WTC11 (cell line): Measurements from ENCODE around the gene GIMAP2. TPM values are rescaled to one million over a fixed set of nuclear protein-coding genes. Genes with fewer than 3 reads are reported as not detected.

Experiments used
- ATAC-seq: fragments of 200-7000 bp; cut with Tn5 transposase; 2 replicates; pipeline ENCODE4 v1.10.0; 2021; ENCODE audit warnings: mild to moderate bottlenecking, moderate library complexity
- CTCF ChIA-PET: fragments of 300-600 bp; sonication (Branson Sonifier 250); formaldehyde crosslinking; loops from one replicate; lab custom pipeline; 2021; ENCODE audit warnings: antibody characterized with exemption; lab: Charles Lee
- POLR2A ChIA-PET: fragments of 350-600 bp; sonication (Branson Sonifier 250); formaldehyde crosslinking; loops from one replicate; lab custom pipeline; 2021; ENCODE audit warnings: antibody characterized with exemption; lab: Charles Lee
- DNase-seq: peaks from one replicate; pipeline ENCODE4 v3.0.0; 2021; ENCODE audit warnings: low spot score
- H3K27ac Mint-ChIP-seq: 2 replicates; pipeline ENCODE4 v1.8.0; 2021; ENCODE audit warnings: mixed read lengths
- H3K27me3 Mint-ChIP-seq: 2 replicates; pipeline ENCODE4 v1.8.0; 2021; ENCODE audit warnings: low read depth, mild to moderate bottlenecking, moderate library complexity, mixed read lengths
- H3K36me3 Mint-ChIP-seq: 2 replicates; pipeline ENCODE4 v1.8.0; 2021; ENCODE audit warnings: mixed read lengths
- H3K4me1 Mint-ChIP-seq: 2 replicates; pipeline ENCODE4 v1.8.0; 2022; ENCODE audit warnings: mixed read lengths
- H3K4me3 Mint-ChIP-seq: 2 replicates; pipeline ENCODE4 v1.8.0; 2021; ENCODE audit warnings: mild to moderate bottlenecking, moderate library complexity, mixed read lengths
- H3K9me3 Mint-ChIP-seq: 2 replicates; pipeline ENCODE4 v1.8.0; 2021; ENCODE audit warnings: mixed read lengths
- ATF1 ChIP-seq: sonication (generic); formaldehyde crosslinking; IDR thresholded peaks from 2 replicates; pipeline ENCODE4 v1.8.1; 2023; ENCODE audit warnings: mild to moderate bottlenecking, moderate library complexity, missing genetic modification reagents
- CREB1 ChIP-seq: sonication (generic); formaldehyde crosslinking; IDR thresholded peaks from 2 replicates; pipeline ENCODE4 v1.8.0; 2023; ENCODE audit warnings: mild to moderate bottlenecking, missing genetic modification reagents
- FOXJ3 ChIP-seq: sonication (generic); formaldehyde crosslinking; IDR thresholded peaks from 2 replicates; pipeline ENCODE4 v1.9.0; 2021; ENCODE audit warnings: missing genetic modification reagents, mild to moderate bottlenecking, borderline replicate concordance
- JUN ChIP-seq: sonication (generic); formaldehyde crosslinking; IDR thresholded peaks from 2 replicates; pipeline ENCODE4 v1.8.0; 2023; ENCODE audit warnings: mild to moderate bottlenecking, missing genetic modification reagents
- MXD4 ChIP-seq: fragments of 250-450 bp; sonication (Bioruptor Pico); IDR thresholded peaks from 2 replicates; pipeline ENCODE4 v1.8.0; 2021; ENCODE audit warnings: mild to moderate bottlenecking, moderate library complexity, borderline replicate concordance
- NFYB ChIP-seq: sonication (generic); formaldehyde crosslinking; conservative IDR thresholded peaks from 2 replicates; pipeline ENCODE4 v1.8.0; 2022; ENCODE audit warnings: low read depth, missing genetic modification reagents
- NR3C1 ChIP-seq: sonication (generic); formaldehyde crosslinking; conservative IDR thresholded peaks from 2 replicates; pipeline ENCODE4 v1.8.1; 2023; ENCODE audit warnings: low read depth, mild to moderate bottlenecking, missing genetic modification reagents
- SMAD4 ChIP-seq: sonication (generic); formaldehyde crosslinking; IDR thresholded peaks from 2 replicates; pipeline ENCODE4 v1.8.0; 2022; ENCODE audit warnings: mild to moderate bottlenecking, missing genetic modification reagents
- SP1 ChIP-seq: sonication (generic); formaldehyde crosslinking; conservative IDR thresholded peaks from 2 replicates; pipeline ENCODE4 v1.8.1; 2022; ENCODE audit warnings: missing genetic modification reagents
- TEAD4 ChIP-seq: sonication (generic); formaldehyde crosslinking; IDR thresholded peaks from 2 replicates; pipeline ENCODE4 v1.8.0; 2022; ENCODE audit warnings: mild to moderate bottlenecking, missing genetic modification reagents
- ZBTB21 ChIP-seq: sonication (generic); formaldehyde crosslinking; IDR thresholded peaks from 2 replicates; pipeline ENCODE4 v1.8.1; 2023; ENCODE audit warnings: mild to moderate bottlenecking, missing genetic modification reagents, borderline replicate concordance
- ZNF138 ChIP-seq: sonication (generic); formaldehyde crosslinking; conservative IDR thresholded peaks from 2 replicates; pipeline ENCODE4 v1.8.1; 2022; ENCODE audit warnings: mild to moderate bottlenecking, moderate library complexity, missing genetic modification reagents
- ZNF263 ChIP-seq: sonication (generic); formaldehyde crosslinking; IDR thresholded peaks from 2 replicates; pipeline ENCODE4 v1.8.1; 2022; ENCODE audit warnings: low read depth, mild to moderate bottlenecking, moderate library complexity, missing genetic modification reagents
- ZNF396 ChIP-seq: fragments of 250-450 bp; sonication (Bioruptor Pico); IDR thresholded peaks from 2 replicates; pipeline ENCODE4 v1.8.0; 2021; ENCODE audit warnings: mild to moderate bottlenecking, moderate library complexity, borderline replicate concordance
- total RNA-seq: library from RNA; stranded (reverse); gene quantifications from 3 replicates; pipeline ENCODE4 v1.2.3, GENCODE V29; 2021
- TF ChIP-seq, protein P1 (sequence below): sonication (generic); formaldehyde crosslinking; IDR thresholded peaks from 2 replicates; pipeline ENCODE4 v1.8.1; 2023; ENCODE audit warnings: mild to moderate bottlenecking, missing genetic modification reagents, moderate library complexity
- TF ChIP-seq, protein P2 (sequence below): sonication (generic); formaldehyde crosslinking; IDR thresholded peaks from 2 replicates; pipeline ENCODE4 v1.8.0; 2022; ENCODE audit warnings: mild to moderate bottlenecking, missing genetic modification reagents
- TF ChIP-seq, protein P3 (sequence below): sonication (generic); formaldehyde crosslinking; IDR thresholded peaks from 2 replicates; pipeline ENCODE4 v1.8.0; 2022; ENCODE audit warnings: mild to moderate bottlenecking, missing genetic modification reagents
- TF ChIP-seq, protein P4 (sequence below): sonication (generic); formaldehyde crosslinking; IDR thresholded peaks from 2 replicates; pipeline ENCODE4 v1.8.1; 2022; ENCODE audit warnings: mild to moderate bottlenecking, missing genetic modification reagents, moderate library complexity, borderline replicate concordance
- TF ChIP-seq, protein P5 (sequence below): sonication (generic); formaldehyde crosslinking; IDR thresholded peaks from 2 replicates; pipeline ENCODE4 v1.8.1; 2023; ENCODE audit warnings: mild to moderate bottlenecking, missing genetic modification reagents, borderline replicate concordance
- TF ChIP-seq, protein P6 (sequence below): fragments of 250-450 bp; sonication (Bioruptor Pico); IDR thresholded peaks from 2 replicates; pipeline ENCODE4 v1.9.0; 2021; ENCODE audit warnings: mild to moderate bottlenecking
- TF ChIP-seq, protein P7 (sequence below): sonication (generic); formaldehyde crosslinking; IDR thresholded peaks from 2 replicates; pipeline ENCODE4 v1.8.0; 2023; ENCODE audit warnings: missing genetic modification reagents, mild to moderate bottlenecking, borderline replicate concordance

GIMAP2 gene
- total RNA-seq, 1 experiment from 2014 or later, result 0.15 TPM

DNA sequence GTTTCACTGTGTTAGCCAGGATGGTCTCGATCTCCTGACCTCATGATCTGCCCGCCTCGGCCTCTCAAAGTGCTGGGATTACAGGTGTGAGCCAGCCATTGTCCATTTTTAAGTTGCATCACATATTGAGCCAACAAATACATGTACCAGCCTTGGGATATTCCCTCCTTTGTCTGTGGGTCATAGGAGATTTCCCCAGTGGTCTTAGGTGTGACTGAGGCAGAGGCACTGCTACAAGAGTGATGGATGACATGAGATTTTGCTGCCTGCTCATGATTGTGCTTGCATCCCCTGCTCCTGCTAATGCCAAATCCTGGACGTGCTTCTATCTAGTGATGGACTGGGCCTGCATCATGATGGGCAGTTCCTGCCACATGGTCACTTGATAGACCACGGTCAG, 42.6 kb upstream of the GIMAP2 start (continued):
- no peak for TF ChIP-seq ZNF138 (CRISPR knock-in tag)
- TF ChIP-seq, protein P1, sequence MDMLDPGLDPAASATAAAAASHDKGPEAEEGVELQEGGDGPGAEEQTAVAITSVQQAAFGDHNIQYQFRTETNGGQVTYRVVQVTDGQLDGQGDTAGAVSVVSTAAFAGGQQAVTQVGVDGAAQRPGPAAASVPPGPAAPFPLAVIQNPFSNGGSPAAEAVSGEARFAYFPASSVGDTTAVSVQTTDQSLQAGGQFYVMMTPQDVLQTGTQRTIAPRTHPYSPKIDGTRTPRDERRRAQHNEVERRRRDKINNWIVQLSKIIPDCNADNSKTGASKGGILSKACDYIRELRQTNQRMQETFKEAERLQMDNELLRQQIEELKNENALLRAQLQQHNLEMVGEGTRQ (CRISPR knock-in tag), result no peak
- TF ChIP-seq, protein P2, sequence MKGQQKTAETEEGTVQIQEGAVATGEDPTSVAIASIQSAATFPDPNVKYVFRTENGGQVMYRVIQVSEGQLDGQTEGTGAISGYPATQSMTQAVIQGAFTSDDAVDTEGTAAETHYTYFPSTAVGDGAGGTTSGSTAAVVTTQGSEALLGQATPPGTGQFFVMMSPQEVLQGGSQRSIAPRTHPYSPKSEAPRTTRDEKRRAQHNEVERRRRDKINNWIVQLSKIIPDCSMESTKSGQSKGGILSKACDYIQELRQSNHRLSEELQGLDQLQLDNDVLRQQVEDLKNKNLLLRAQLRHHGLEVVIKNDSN (CRISPR knock-in tag), result no peak
- TF ChIP-seq, protein P3, sequence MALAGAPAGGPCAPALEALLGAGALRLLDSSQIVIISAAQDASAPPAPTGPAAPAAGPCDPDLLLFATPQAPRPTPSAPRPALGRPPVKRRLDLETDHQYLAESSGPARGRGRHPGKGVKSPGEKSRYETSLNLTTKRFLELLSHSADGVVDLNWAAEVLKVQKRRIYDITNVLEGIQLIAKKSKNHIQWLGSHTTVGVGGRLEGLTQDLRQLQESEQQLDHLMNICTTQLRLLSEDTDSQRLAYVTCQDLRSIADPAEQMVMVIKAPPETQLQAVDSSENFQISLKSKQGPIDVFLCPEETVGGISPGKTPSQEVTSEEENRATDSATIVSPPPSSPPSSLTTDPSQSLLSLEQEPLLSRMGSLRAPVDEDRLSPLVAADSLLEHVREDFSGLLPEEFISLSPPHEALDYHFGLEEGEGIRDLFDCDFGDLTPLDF (CRISPR knock-in tag), result no peak
- no peak for TF ChIP-seq ZNF263 (CRISPR knock-in tag)
- TF ChIP-seq CREB1 (CRISPR knock-in tag), result no peak
- TF ChIP-seq SMAD4, result no peak
- no peak for TF ChIP-seq SP1
- TF ChIP-seq, protein P4, sequence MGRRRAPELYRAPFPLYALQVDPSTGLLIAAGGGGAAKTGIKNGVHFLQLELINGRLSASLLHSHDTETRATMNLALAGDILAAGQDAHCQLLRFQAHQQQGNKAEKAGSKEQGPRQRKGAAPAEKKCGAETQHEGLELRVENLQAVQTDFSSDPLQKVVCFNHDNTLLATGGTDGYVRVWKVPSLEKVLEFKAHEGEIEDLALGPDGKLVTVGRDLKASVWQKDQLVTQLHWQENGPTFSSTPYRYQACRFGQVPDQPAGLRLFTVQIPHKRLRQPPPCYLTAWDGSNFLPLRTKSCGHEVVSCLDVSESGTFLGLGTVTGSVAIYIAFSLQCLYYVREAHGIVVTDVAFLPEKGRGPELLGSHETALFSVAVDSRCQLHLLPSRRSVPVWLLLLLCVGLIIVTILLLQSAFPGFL, result no peak
- TF ChIP-seq MXD4 (CRISPR knock-in tag), result no peak
- no peak for TF ChIP-seq FOXJ3 (CRISPR knock-in tag)
- TF ChIP-seq, protein P5, sequence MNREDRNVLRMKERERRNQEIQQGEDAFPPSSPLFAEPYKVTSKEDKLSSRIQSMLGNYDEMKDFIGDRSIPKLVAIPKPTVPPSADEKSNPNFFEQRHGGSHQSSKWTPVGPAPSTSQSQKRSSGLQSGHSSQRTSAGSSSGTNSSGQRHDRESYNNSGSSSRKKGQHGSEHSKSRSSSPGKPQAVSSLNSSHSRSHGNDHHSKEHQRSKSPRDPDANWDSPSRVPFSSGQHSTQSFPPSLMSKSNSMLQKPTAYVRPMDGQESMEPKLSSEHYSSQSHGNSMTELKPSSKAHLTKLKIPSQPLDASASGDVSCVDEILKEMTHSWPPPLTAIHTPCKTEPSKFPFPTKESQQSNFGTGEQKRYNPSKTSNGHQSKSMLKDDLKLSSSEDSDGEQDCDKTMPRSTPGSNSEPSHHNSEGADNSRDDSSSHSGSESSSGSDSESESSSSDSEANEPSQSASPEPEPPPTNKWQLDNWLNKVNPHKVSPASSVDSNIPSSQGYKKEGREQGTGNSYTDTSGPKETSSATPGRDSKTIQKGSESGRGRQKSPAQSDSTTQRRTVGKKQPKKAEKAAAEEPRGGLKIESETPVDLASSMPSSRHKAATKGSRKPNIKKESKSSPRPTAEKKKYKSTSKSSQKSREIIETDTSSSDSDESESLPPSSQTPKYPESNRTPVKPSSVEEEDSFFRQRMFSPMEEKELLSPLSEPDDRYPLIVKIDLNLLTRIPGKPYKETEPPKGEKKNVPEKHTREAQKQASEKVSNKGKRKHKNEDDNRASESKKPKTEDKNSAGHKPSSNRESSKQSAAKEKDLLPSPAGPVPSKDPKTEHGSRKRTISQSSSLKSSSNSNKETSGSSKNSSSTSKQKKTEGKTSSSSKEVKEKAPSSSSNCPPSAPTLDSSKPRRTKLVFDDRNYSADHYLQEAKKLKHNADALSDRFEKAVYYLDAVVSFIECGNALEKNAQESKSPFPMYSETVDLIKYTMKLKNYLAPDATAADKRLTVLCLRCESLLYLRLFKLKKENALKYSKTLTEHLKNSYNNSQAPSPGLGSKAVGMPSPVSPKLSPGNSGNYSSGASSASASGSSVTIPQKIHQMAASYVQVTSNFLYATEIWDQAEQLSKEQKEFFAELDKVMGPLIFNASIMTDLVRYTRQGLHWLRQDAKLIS (CRISPR knock-in tag), result no peak

DNA sequence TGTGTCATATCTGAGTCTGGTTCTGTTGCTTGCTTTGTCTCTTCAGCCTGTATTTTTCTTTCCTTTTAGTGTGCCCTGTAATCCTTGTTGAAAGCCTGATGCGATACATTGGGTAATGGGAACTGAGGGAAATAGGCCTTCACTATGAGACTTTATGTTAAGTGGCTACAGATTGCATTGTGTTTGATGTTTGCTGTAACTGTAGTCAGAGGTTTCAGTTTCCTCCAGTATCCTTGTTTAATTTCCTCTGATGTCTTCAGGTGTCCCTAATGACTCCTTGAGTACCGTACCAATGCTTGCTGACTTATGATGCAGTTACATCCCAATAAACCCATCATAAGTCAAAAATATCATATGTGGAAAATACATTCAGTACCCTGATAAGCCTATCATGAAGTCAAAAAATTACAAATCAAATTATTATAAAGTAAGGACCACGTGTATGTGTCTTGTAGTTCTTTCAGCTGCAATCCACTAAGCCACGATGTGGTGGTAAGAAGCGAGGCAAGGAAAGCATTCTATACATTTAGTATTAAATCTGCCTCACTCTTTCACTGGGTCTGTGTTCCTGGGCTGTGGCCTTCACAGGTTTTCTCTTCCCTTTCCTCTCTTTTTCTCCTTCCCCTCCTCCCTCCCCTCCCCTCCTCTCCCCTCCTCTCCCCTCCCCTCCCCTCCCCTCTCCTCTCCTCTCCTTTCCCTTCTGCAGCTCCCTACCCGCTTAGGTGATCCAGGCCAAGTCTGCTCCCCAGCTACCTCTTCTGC, 40.1 kb upstream of the GIMAP2 start:
- H3K4me1 Mint-ChIP-seq, result no peaks in the 10 kb centered on the region
- no peak overlapping the region for H3K4me3 Mint-ChIP-seq
- peaks cover 14% of the 10 kb centered on the region for H3K27me3 Mint-ChIP-seq
- ATAC-seq (no peak), DNase-seq (no peak)
- ChIA-PET POLR2A (no interaction called here), CTCF (no interaction called here)
- peaks cover 20% of the 10 kb centered on the region for H3K9me3 Mint-ChIP-seq
- no peaks in the 10 kb centered on the region; the same call in 1 of the 2 replicates for H3K36me3 Mint-ChIP-seq
- H3K27ac Mint-ChIP-seq, result no peak overlapping the region
- no peak for TF ChIP-seq JUN
- no peak for TF ChIP-seq ATF1 (CRISPR knock-in tag)
- TF ChIP-seq NFYB (CRISPR knock-in tag), result no peak
- TF ChIP-seq TEAD4, result no peak
- TF ChIP-seq, protein P6, sequence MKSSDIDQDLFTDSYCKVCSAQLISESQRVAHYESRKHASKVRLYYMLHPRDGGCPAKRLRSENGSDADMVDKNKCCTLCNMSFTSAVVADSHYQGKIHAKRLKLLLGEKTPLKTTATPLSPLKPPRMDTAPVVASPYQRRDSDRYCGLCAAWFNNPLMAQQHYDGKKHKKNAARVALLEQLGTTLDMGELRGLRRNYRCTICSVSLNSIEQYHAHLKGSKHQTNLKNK, result no peak
- no peak for TF ChIP-seq ZBTB21 (CRISPR knock-in tag)
- TF ChIP-seq NR3C1, result no peak
- TF ChIP-seq ZNF396 (CRISPR knock-in tag), result no peak
- TF ChIP-seq, protein P7, sequence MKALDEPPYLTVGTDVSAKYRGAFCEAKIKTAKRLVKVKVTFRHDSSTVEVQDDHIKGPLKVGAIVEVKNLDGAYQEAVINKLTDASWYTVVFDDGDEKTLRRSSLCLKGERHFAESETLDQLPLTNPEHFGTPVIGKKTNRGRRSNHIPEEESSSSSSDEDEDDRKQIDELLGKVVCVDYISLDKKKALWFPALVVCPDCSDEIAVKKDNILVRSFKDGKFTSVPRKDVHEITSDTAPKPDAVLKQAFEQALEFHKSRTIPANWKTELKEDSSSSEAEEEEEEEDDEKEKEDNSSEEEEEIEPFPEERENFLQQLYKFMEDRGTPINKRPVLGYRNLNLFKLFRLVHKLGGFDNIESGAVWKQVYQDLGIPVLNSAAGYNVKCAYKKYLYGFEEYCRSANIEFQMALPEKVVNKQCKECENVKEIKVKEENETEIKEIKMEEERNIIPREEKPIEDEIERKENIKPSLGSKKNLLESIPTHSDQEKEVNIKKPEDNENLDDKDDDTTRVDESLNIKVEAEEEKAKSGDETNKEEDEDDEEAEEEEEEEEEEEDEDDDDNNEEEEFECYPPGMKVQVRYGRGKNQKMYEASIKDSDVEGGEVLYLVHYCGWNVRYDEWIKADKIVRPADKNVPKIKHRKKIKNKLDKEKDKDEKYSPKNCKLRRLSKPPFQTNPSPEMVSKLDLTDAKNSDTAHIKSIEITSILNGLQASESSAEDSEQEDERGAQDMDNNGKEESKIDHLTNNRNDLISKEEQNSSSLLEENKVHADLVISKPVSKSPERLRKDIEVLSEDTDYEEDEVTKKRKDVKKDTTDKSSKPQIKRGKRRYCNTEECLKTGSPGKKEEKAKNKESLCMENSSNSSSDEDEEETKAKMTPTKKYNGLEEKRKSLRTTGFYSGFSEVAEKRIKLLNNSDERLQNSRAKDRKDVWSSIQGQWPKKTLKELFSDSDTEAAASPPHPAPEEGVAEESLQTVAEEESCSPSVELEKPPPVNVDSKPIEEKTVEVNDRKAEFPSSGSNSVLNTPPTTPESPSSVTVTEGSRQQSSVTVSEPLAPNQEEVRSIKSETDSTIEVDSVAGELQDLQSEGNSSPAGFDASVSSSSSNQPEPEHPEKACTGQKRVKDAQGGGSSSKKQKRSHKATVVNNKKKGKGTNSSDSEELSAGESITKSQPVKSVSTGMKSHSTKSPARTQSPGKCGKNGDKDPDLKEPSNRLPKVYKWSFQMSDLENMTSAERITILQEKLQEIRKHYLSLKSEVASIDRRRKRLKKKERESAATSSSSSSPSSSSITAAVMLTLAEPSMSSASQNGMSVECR (CRISPR knock-in tag), result no peak
